ENCODE measurements around the gene KRTAP9-6.
"Not testable (repeated sequence)": the region's sequence is repeated elsewhere in the genome, so short reads cannot be mapped to it uniquely, and the experiment has no call there.

DNA sequence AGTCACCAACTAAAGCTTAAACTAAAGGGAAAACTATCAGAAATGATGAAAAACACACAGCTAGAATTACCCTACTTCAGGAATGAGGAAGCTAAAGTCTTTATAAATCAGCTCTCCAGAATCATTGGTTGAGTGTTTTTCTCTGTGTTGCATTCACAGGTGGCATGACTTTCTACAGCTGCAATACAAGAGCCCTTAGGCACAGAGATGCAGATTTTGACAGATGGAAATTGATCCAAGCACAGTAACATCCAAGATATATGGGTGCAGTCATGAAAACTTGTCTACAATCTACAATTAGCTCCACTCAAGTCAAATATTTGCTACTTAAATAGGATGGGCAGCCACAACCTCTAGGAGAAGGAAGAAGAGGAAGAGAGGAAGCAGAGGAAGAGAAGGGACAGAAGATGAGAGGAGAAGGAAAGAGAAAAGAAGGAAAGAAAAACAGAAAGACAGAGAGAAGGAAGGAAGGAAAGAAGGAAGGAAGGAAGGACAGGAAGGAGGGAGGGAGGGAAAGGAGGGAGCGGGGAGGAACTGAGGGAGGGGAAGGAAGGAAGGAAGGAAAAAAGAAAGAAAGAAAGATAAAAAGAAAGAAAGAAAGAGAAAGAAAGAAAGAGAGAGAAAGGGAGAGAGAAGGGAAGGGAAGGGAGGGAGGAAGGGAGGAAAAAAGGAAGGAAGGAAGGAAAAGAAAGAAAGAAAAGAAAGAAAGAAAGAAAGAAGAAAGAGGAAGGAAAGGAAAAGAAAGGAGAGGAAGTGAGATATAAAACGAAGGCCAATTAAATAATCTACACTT, 18.0 kb upstream of the KRTAP9-6 start:
- TF ChIP-seq ZNF384 (IDR thresholded peaks at IDR 0.05; ENCODE audit: borderline replicate concordance, low read depth, low read length); YY1 (IDR thresholded peaks at IDR 0.05; ENCODE audit: low read depth, low read length); CREB1 (IDR thresholded peaks at IDR 0.05; ENCODE audit: low read depth); MYC (IDR thresholded peaks at IDR 0.05; ENCODE audit: insufficient read depth, insufficient read length, insufficient replicate concordance, low read length, severe bottlenecking); CTCF (IDR thresholded peaks at IDR 0.05 in 2 of 3, conservative IDR thresholded peaks at IDR 0.05 in 1 of 3; ENCODE audit: control insufficient read depth in 2 of 3, extremely low read depth in 1 of 3, insufficient read depth in 1 of 3, low read depth in 3 of 3, low read length in 3 of 3); ATF2 (IDR thresholded peaks at IDR 0.05; ENCODE audit: low read length); SIN3A (IDR thresholded peaks at IDR 0.05; ENCODE audit: low read depth, low read length): not testable (repeated sequence)
- TF ChIP-seq, protein P1, sequence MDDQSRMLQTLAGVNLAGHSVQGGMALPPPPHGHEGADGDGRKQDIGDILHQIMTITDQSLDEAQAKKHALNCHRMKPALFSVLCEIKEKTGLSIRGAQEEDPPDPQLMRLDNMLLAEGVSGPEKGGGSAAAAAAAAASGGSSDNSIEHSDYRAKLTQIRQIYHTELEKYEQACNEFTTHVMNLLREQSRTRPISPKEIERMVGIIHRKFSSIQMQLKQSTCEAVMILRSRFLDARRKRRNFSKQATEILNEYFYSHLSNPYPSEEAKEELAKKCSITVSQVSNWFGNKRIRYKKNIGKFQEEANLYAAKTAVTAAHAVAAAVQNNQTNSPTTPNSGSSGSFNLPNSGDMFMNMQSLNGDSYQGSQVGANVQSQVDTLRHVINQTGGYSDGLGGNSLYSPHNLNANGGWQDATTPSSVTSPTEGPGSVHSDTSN (IDR thresholded peaks at IDR 0.05; ENCODE audit: insufficient replicate concordance, low read depth, low read length): not testable (repeated sequence)
